Neural progenitor cell (in vitro differentiated cells): ENCODE results near the gene EP400. TPM values are rescaled to one million over a fixed set of nuclear protein-coding genes. Genes with fewer than 3 reads are reported as not detected.

Source experiments
- DNase-seq: peaks from one replicate; pipeline ENCODE4 v3.0.0-alpha.2; 2016; ENCODE audit warnings: low spot score
- H2AFZ ChIP-seq: fragments of 200-600 bp; sonication (generic); replicated peaks from 2 replicates; pipeline ENCODE4 v1.6.1; 2016; ENCODE audit warnings: antibody characterized with exemption
- H3F3A ChIP-seq: fragments of 200-600 bp; sonication (generic); 2 replicates; pipeline ENCODE4 v1.6.1; 2016; ENCODE audit warnings: antibody characterized with exemption, low read depth
- H3K27ac ChIP-seq: fragments of 200-600 bp; sonication (generic); 2 replicates; pipeline ENCODE4 v1.5.1; 2016; ENCODE audit warnings: mild to moderate bottlenecking
- H3K27me3 ChIP-seq: fragments of 200-600 bp; sonication (generic); 2 replicates; pipeline ENCODE4 v1.6.1; 2016; ENCODE audit warnings: mild to moderate bottlenecking, moderate library complexity
- H3K36me3 ChIP-seq: fragments of 200-600 bp; sonication (generic); 2 replicates; pipeline ENCODE4 v1.5.1; 2016
- H3K4me1 ChIP-seq: fragments of 200-600 bp; sonication (generic); 2 replicates; pipeline ENCODE4 v1.6.1; 2016; ENCODE audit warnings: mixed run types
- H3K4me2 ChIP-seq: fragments of 200-600 bp; sonication (generic); 2 replicates; pipeline ENCODE4 v1.6.1; 2016
- H3K4me3 ChIP-seq: fragments of 200-600 bp; sonication (generic); 2 replicates; pipeline ENCODE4 v1.5.1; 2016
- H3K79me2 ChIP-seq: fragments of 200-600 bp; sonication (generic); 2 replicates; pipeline ENCODE4 v1.6.1; 2016; ENCODE audit warnings: low read depth
- H3K9ac ChIP-seq: fragments of 200-600 bp; sonication (generic); 2 replicates; pipeline ENCODE4 v1.6.1; 2016
- H3K9me3 ChIP-seq: fragments of 200-600 bp; sonication (generic); 2 replicates; pipeline ENCODE4 v1.5.1; 2016; ENCODE audit warnings: low read depth
- H4K20me1 ChIP-seq: fragments of 200-600 bp; sonication (generic); 2 replicates; pipeline ENCODE4 v1.6.1; 2016; ENCODE audit warnings: low read depth
- H3K27ac Mint-ChIP-seq: 3 replicates; pipeline ENCODE4 v1.8.0; 2021; ENCODE audit warnings: mixed read lengths
- H3K27me3 Mint-ChIP-seq: 2 replicates; pipeline ENCODE4 v1.8.0; 2022; ENCODE audit warnings: low read depth, mild to moderate bottlenecking, inconsistent platforms, moderate library complexity, mixed read lengths; ENCODE audit not compliant: insufficient read depth
- H3K36me3 Mint-ChIP-seq: 3 replicates; pipeline ENCODE4 v1.8.0; 2021; ENCODE audit warnings: mixed read lengths
- H3K4me1 Mint-ChIP-seq: 3 replicates; pipeline ENCODE4 v1.8.0; 2021; ENCODE audit warnings: mixed read lengths
- H3K4me3 Mint-ChIP-seq: 3 replicates; pipeline ENCODE4 v1.8.0; 2021; ENCODE audit warnings: mild to moderate bottlenecking, moderate library complexity, mixed read lengths
- H3K9me3 Mint-ChIP-seq: 3 replicates; pipeline ENCODE4 v1.8.0; 2020; ENCODE audit warnings: mixed read lengths
- EZH2 ChIP-seq: fragments of 200-600 bp; sonication (generic); IDR thresholded peaks from 2 replicates; pipeline ENCODE4 v1.6.1; 2017; ENCODE audit warnings: antibody characterized with exemption, mild to moderate bottlenecking, moderate library complexity
- EZH2phosphoT487 ChIP-seq: fragments of 200-600 bp; sonication (generic); IDR thresholded peaks from 2 replicates; pipeline ENCODE4 v1.6.1; 2017; ENCODE audit warnings: antibody characterized with exemption
- total RNA-seq: library from RNA; depleted of rRNA; stranded (reverse); fragments of >200 nt; gene quantifications from 2 replicates; pipeline ENCODE4 v1.2.3, GENCODE V29; 2015; ENCODE audit warnings: low replicate concordance
- TF ChIP-seq, protein P1 (sequence below): fragments of 200-600 bp; sonication (generic); IDR thresholded peaks from 2 replicates; pipeline ENCODE4 v1.5.1; 2017; ENCODE audit warnings: antibody characterized with exemption, mild to moderate bottlenecking

EP400 gene
- total RNA-seq, 1 donor from 2014 or later = 16.3 TPM

DNA sequence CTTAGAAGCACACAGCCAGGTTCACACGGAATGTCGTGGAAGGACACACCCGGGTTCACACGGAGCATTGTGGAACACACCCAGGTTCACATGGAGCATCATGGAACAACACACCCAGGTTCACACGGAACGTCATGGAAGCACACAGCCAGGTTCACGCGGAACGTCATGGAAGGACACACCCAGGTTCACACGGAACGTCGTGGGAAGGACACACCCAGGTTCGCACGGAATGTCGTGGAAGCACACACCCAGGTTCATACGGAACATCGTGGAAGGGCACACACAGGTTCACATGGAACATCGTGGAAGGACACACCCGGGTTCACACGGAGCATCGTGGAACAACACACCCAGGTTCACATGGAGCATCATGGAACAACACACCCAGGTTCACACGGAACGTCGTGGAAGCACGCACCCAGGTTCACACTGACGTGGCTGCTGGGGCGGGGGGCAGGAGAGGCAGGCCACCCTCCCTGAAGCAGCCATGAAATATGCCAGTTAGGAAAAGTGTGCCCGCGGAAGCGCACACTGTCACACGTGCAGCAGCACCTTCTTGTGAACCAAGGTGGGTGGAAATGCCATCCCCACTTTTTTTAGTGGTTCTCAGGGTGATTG lies 86.4 kb downstream of the EP400 start:
- Histone ChIP-seq H3K4me3 (no peak overlapping the region), H3K79me2 (no peaks in the 10 kb centered on the region), H3K4me2 (no peak overlapping the region), H3K9ac (no peak overlapping the region), H3K27ac (no peak overlapping the region), H3F3A (no peaks in the 10 kb centered on the region), H4K20me1 (peaks cover 4% of the 10 kb centered on the region), H3K4me1 (no peaks in the 10 kb centered on the region), H3K9me3 (no peaks in the 10 kb centered on the region), H3K27me3 (no peaks in the 10 kb centered on the region), H3K36me3 (no peaks in the 10 kb centered on the region), H2AFZ (no peak overlapping the region)
- H3K36me3 Mint-ChIP-seq = peaks cover 50% of the 10 kb centered on the region
- TF ChIP-seq EZH2 (no peak), EZH2phosphoT487 (no peak)
- TF ChIP-seq, protein P1, sequence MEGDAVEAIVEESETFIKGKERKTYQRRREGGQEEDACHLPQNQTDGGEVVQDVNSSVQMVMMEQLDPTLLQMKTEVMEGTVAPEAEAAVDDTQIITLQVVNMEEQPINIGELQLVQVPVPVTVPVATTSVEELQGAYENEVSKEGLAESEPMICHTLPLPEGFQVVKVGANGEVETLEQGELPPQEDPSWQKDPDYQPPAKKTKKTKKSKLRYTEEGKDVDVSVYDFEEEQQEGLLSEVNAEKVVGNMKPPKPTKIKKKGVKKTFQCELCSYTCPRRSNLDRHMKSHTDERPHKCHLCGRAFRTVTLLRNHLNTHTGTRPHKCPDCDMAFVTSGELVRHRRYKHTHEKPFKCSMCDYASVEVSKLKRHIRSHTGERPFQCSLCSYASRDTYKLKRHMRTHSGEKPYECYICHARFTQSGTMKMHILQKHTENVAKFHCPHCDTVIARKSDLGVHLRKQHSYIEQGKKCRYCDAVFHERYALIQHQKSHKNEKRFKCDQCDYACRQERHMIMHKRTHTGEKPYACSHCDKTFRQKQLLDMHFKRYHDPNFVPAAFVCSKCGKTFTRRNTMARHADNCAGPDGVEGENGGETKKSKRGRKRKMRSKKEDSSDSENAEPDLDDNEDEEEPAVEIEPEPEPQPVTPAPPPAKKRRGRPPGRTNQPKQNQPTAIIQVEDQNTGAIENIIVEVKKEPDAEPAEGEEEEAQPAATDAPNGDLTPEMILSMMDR = no peak
- DNase-seq = no peak
- H3K27ac Mint-ChIP-seq = no peak overlapping the region
- H3K4me1 Mint-ChIP-seq = no peaks in the 10 kb centered on the region
- no peaks in the 10 kb centered on the region for H3K9me3 Mint-ChIP-seq
- H3K4me3 Mint-ChIP-seq = no peak overlapping the region
- peaks cover 2% of the 10 kb centered on the region for H3K27me3 Mint-ChIP-seq

DNA sequence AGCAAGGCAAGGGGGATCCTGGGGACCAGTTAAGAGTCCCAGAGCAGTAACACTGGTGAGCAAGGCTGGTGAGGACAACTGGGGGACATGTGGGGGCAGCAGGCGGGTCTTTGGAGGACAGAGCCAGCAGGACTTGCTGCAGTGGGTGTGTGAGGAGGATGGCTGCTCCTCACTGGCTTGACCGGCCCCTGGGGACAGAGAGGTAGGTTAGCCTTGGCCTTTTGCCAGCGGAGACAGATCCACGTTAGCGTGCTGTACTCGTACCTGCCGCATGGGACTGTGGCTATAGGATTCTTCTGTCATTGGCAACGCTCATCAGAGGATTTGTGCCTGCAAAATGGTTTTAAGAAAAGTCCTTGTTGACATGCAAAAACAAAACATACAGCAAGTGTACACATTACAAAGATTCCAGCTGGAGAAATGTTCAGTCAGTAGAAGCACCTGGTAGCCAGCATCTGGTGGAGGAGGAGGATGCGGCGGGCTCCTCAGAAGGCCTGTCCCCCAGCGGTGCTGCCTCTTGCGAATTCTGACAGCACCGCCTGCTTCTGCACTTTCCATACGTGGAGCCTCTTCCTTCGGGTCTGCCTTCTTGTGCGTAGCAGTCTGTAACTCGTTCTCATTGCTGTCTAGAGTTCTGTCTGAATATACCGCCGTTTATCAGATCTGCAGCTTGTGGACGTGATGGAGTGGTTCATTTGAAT lies 91.3 kb downstream of the EP400 start:
- no peak overlapping the region for H2AFZ ChIP-seq
- no peaks in the 10 kb centered on the region for H3K27me3 ChIP-seq
- DNase-seq = no peak
- H3K4me3 Mint-ChIP-seq = no peak overlapping the region
- no peaks in the 10 kb centered on the region for H3K79me2 ChIP-seq
- H3K4me2 ChIP-seq = no peak overlapping the region
- H3K9ac ChIP-seq = no peak overlapping the region
- TF ChIP-seq, protein P1 = no peak
- H3F3A ChIP-seq = no peaks in the 10 kb centered on the region
- H3K4me1 ChIP-seq = no peaks in the 10 kb centered on the region
- H3K27ac Mint-ChIP-seq = no peak overlapping the region
- no peaks in the 10 kb centered on the region for H3K9me3 Mint-ChIP-seq
- H3K4me3 ChIP-seq = no peak overlapping the region
- H3K36me3 ChIP-seq = no peaks in the 10 kb centered on the region
- H3K9me3 ChIP-seq = no peaks in the 10 kb centered on the region
- H3K4me1 Mint-ChIP-seq = peaks cover 3% of the 10 kb centered on the region
- H3K36me3 Mint-ChIP-seq = peaks cover 47% of the 10 kb centered on the region
- no peak overlapping the region for H3K27ac ChIP-seq
- H4K20me1 ChIP-seq = peaks cover 4% of the 10 kb centered on the region
- H3K27me3 Mint-ChIP-seq = peaks cover 1% of the 10 kb centered on the region

DNA sequence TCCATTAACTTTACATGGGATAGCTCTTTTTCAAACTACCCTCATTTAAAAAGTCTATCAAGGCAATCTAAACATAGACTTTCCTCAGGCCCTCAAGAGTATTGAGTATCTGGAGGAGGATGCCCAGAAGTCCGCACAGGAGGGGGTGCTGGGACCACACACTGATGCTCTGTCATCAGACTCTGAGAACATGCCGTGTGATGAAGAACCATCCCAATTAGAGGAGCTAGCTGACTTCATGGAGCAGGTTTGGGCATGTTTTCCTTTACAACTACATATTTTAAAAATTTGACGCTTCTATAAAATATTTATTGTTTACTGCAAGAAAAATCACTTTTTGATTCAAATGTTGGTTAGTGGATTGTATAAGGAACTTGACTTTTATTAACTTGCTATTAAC lies 93.5 kb downstream of the EP400 start:
- no peak overlapping the region for H3K27ac ChIP-seq
- no peaks in the 10 kb centered on the region for H3K27me3 ChIP-seq
- H3K27me3 Mint-ChIP-seq = no peaks in the 10 kb centered on the region
- no peaks in the 10 kb centered on the region for H3K9me3 ChIP-seq
- TF ChIP-seq, protein P1 = no peak
- TF ChIP-seq EZH2phosphoT487 = no peak
- TF ChIP-seq EZH2 = no peak
- no peak overlapping the region for H3K9ac ChIP-seq
- H3K36me3 Mint-ChIP-seq = peaks cover 46% of the 10 kb centered on the region
- no peaks in the 10 kb centered on the region for H3K79me2 ChIP-seq
- no peak overlapping the region for H2AFZ ChIP-seq
- H3K27ac Mint-ChIP-seq = no peak overlapping the region
- no peak overlapping the region for H3K4me2 ChIP-seq
- no peaks in the 10 kb centered on the region for H4K20me1 ChIP-seq
- H3K36me3 ChIP-seq = no peaks in the 10 kb centered on the region
- no peak overlapping the region for H3K4me3 Mint-ChIP-seq
- H3F3A ChIP-seq = no peaks in the 10 kb centered on the region
- no peak overlapping the region for H3K4me3 ChIP-seq
- no peaks in the 10 kb centered on the region for H3K9me3 Mint-ChIP-seq
- DNase-seq = no peak
- peaks cover 22% of the 10 kb centered on the region for H3K4me1 Mint-ChIP-seq
- no peaks in the 10 kb centered on the region for H3K4me1 ChIP-seq
